Colonic mucosa (tissue), 4 donors: ENCODE measurements around the gene PHACTR3. TPM values are rescaled to one million over a fixed set of nuclear protein-coding genes. Genes with fewer than 3 reads are reported as not detected.
A peak's percentile ranks its signal among the peaks of the same experiment; 100 is the strongest.
"Not testable (repeated sequence)": the region's sequence is repeated elsewhere in the genome, so short reads cannot be mapped to it uniquely, and the experiment has no call there.

ENCODE experiments used
- DNase-seq: peaks from one replicate; pipeline ENCODE4 v3.0.0-alpha.2; 2020
- H3K27ac ChIP-seq: fragments of 200-600 bp; one replicate; pipeline ENCODE4 v1.8.0; 2021
- H3K27me3 ChIP-seq: fragments of 200-600 bp; one replicate; pipeline ENCODE4 v1.8.0; 2021
- H3K36me3 ChIP-seq: fragments of 200-600 bp; one replicate; pipeline ENCODE4 v1.8.0; 2021
- H3K4me1 ChIP-seq: fragments of 200-600 bp; one replicate; pipeline ENCODE4 v1.8.0; 2021; ENCODE audit warnings: mild to moderate bottlenecking
- H3K4me3 ChIP-seq: fragments of 200-600 bp; one replicate; pipeline ENCODE4 v1.8.0; 2021
- H3K9ac ChIP-seq, 2 donors: one replicate each; pipeline ENCODE4 v1.7.0; 2013; ENCODE audit warnings: control low read depth in 2 of 2, low read depth in 2 of 2, low read length in 2 of 2
- H3K9me3 ChIP-seq: fragments of 200-600 bp; one replicate; pipeline ENCODE4 v1.8.0; 2021
- intact Hi-C: fragments of 100-400 bp; cut with DNase I; formaldehyde crosslinking; loops from one replicate; pipeline ENCODE4 v1.14.1; 2022
- total RNA-seq, 2 donors: library from RNA; stranded (reverse); fragmentation: NEBNext Ultra II Directional in 1 of 2; extraction: Animal tissue kit (Norgen Biotek cat#: 25700) in 1 of 2; gene quantifications; one replicate each; pipeline ENCODE4 v1.2.1, GENCODE V29; 2021
- TF ChIP-seq, protein P1 (sequence below): fragments of 200-600 bp; IDR thresholded peaks from one replicate; pipeline ENCODE4 v1.8.0; 2022; ENCODE audit warnings: antibody characterized with exemption, mild to moderate bottlenecking
- donor health status: healthy.
- donor health status: DM: no; HTN: no; CAD: no.
- donor health status: DM: no; HTN: no; CAD: no.

The PHACTR3 gene
- total RNA-seq, 2 donors from 2014 or later = 0.44 to 0.53 TPM

GRCh38 chr20:59848182-59848581 is 243.8 kb downstream of the PHACTR3 start:
- Histone ChIP-seq H3K4me1 (no peaks in the 10 kb centered on the region), H3K27ac (no peak overlapping the region), H3K9ac (no peak overlapping the region), H3K9me3 (no peaks in the 10 kb centered on the region), H3K36me3 (no peaks in the 10 kb centered on the region), H3K27me3 (no peaks in the 10 kb centered on the region), H3K4me3 (no peak overlapping the region)
- TF ChIP-seq, protein P1, sequence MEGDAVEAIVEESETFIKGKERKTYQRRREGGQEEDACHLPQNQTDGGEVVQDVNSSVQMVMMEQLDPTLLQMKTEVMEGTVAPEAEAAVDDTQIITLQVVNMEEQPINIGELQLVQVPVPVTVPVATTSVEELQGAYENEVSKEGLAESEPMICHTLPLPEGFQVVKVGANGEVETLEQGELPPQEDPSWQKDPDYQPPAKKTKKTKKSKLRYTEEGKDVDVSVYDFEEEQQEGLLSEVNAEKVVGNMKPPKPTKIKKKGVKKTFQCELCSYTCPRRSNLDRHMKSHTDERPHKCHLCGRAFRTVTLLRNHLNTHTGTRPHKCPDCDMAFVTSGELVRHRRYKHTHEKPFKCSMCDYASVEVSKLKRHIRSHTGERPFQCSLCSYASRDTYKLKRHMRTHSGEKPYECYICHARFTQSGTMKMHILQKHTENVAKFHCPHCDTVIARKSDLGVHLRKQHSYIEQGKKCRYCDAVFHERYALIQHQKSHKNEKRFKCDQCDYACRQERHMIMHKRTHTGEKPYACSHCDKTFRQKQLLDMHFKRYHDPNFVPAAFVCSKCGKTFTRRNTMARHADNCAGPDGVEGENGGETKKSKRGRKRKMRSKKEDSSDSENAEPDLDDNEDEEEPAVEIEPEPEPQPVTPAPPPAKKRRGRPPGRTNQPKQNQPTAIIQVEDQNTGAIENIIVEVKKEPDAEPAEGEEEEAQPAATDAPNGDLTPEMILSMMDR = no peak
- DNase-seq = no peak
- intact Hi-C loops = no loop called here

DNA sequence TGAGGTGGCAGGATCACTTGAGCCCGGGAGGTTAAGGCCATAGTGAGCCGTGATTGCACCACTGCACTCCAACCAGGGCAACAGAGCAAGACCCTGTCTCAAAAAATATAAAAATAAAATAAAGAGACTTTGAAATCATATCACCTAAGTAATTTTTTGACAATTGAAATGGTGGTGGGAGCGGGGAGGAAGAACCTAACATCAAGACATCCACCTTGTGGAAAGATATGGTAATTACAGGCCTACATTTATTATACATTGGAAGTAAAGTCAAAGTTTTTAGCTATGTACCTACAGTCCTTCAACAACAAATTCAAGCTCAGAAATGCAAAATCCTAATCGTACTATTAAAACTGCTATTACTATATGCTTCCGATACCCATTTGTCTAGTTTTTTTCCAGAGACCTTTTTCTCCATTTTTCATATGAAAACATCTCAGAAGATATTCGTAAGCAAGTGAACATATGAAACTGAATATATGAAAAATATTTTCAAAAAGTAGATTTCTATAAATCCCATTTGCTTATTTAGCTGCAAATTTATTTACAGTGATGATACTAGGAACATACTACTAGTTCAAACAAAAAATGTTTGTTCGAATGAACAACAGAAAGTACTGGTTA is 245.8 kb downstream of the PHACTR3 start:
- no peak for DNase-seq
- no peaks in the 10 kb centered on the region for H3K27me3 ChIP-seq
- TF ChIP-seq, protein P1 = peak; percentile 72
- H3K27ac ChIP-seq = no peak overlapping the region
- H3K4me1 ChIP-seq = no peaks in the 10 kb centered on the region
- no peaks in the 10 kb centered on the region for H3K36me3 ChIP-seq
- no peaks in the 10 kb centered on the region for H3K9me3 ChIP-seq
- intact Hi-C loops = loop anchor here (2.0 kb wide), 1 partner anchor 67 kb away; no protein-coding TSS in a partner anchor
- H3K4me3 ChIP-seq = no peak overlapping the region
- no peak overlapping the region for H3K9ac ChIP-seq

GRCh38 chr20:59856526-59856925 is 252.2 kb downstream of the PHACTR3 start:
- H3K9ac ChIP-seq, H3K4me3 ChIP-seq, H3K36me3 ChIP-seq, H3K4me1 ChIP-seq, DNase-seq, H3K27ac ChIP-seq, intact Hi-C loops, H3K27me3 ChIP-seq, H3K9me3 ChIP-seq: not testable (repeated sequence)

- H3K9ac ChIP-seq, DNase-seq, intact Hi-C loops, H3K27me3 ChIP-seq, H3K36me3 ChIP-seq, H3K4me1 ChIP-seq, H3K4me3 ChIP-seq, H3K27ac ChIP-seq, H3K9me3 ChIP-seq: not testable (repeated sequence)
Measured at GRCh38 chr20:59856941-59857340, 252.6 kb downstream of the PHACTR3 start.

DNA sequence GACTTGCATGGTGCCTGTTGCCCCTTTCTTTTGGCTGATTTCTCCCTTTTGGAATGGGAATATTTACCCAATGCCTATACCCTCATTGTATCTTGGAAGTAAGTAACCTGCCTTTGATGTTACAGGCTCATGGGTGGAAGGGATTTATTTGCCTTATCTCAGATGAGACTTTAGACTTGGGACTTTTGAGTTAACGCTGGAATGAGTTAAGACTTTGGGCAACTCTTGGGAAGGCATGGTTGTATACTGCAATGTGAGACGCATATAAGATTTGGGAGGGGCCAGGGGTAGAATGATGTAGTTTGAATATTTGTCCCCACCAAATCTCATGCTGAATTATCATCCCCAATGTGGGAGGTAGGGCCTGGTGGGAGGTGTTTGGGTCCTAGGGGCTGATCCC is 253.6 kb downstream of the PHACTR3 start:
- H3K4me1 ChIP-seq = no peaks in the 10 kb centered on the region
- H3K9ac ChIP-seq = no peak overlapping the region
- no peaks in the 10 kb centered on the region for H3K27me3 ChIP-seq
- intact Hi-C loops = no loop called here
- no peak overlapping the region for H3K27ac ChIP-seq
- no peak for DNase-seq
- no peaks in the 10 kb centered on the region for H3K9me3 ChIP-seq
- no peaks in the 10 kb centered on the region for H3K36me3 ChIP-seq
- TF ChIP-seq, protein P1 = no peak
- H3K4me3 ChIP-seq = no peak overlapping the region

- Histone ChIP-seq H3K9ac (no peak overlapping the region), H3K4me3 (no peak overlapping the region), H3K36me3 (no peaks in the 10 kb centered on the region), H3K9me3 (no peaks in the 10 kb centered on the region), H3K27ac (no peak overlapping the region), H3K4me1 (no peaks in the 10 kb centered on the region), H3K27me3 (no peaks in the 10 kb centered on the region)
- DNase-seq = no peak
- TF ChIP-seq, protein P1 = no peak
- intact Hi-C loops = no loop called here
Measured at GRCh38 chr20:59858425-59858824, 254.1 kb downstream of the PHACTR3 start.
